Body of pancreas (tissue), 4 donors: Measurements from ENCODE around the gene DNAH8. TPM values are rescaled to one million over a fixed set of nuclear protein-coding genes. Genes with fewer than 3 reads are reported as not detected.

Experiments used
- ATAC-seq: fragments of 150-250 bp; one replicate; pipeline ENCODE4 v1.9.1; 2016
- DNase-seq, 4 donors: peaks; one replicate each; pipeline ENCODE4 v3.0.0-alpha.2; 2019
- H3K27ac ChIP-seq, 4 donors: fragments of 200-600 bp; sonication (generic); 1 replicate in 3 of 4; 2 replicates in 1 of 4; pipeline versions ENCODE4 v1.5.1 to v1.6.1; 2016 to 2019; ENCODE audit warnings: mild to moderate bottlenecking in 1 of 4, mixed read lengths in 1 of 4, moderate library complexity in 1 of 4
- H3K27me3 ChIP-seq, 2 donors: fragments of 200-600 bp; sonication (generic); one replicate each; pipeline ENCODE4 v1.6.0; 2016; ENCODE audit warnings: mild to moderate bottlenecking in 1 of 2
- H3K36me3 ChIP-seq, 2 donors: fragments of 200-600 bp; sonication (generic); replicated peaks in 1 of 2; 2 replicates each; pipeline ENCODE4 v1.5.1; 2016; ENCODE audit warnings: low read depth in 2 of 2; ENCODE audit not compliant: insufficient read depth in 1 of 2
- H3K4me1 ChIP-seq: fragments of 200-600 bp; sonication (generic); one replicate; pipeline ENCODE4 v1.6.0; 2016
- H3K4me3 ChIP-seq, 2 donors: fragments of 200-600 bp; sonication (generic); 1 replicate in 1 of 2; 2 replicates in 1 of 2; pipeline ENCODE4 v1.5.1; 2016 to 2019
- H3K9me3 ChIP-seq, 3 donors: fragments of 200-600 bp; sonication (generic); 1 replicate in 2 of 3; 2 replicates in 1 of 3; pipeline ENCODE4 v1.5.1; 2016
- POLR2A ChIP-seq, 3 donors: fragments of 450-650 bp; IDR thresholded peaks; one replicate each; pipeline ENCODE4 v1.6.1; 2016; ENCODE audit warnings: antibody characterized with exemption in 3 of 3, mild to moderate bottlenecking in 2 of 3
- WGBS, 2 donors: methylation state at CpG; one replicate each; pipeline ENCODE4 v1.1.5; 2017; 5-methylcytosine and 5-hydroxymethylcytosine counted together
- intact Hi-C: fragments of 100-400 bp; cut with DNase I; formaldehyde crosslinking; loops from one replicate; pipeline ENCODE4 v1.15.1; 2023
- total RNA-seq, 2 donors: library from RNA; depleted of rRNA; stranded (reverse); fragments of >200 nt; gene quantifications; one replicate each; pipeline ENCODE4 v1.1.0, GENCODE V29; 2016
- TF ChIP-seq, protein P1 (sequence below), 7 experiments: fragments of 450-650 bp in 4 of 7; fragments of 200-600 bp in 3 of 7; sonication (generic) in 3 of 7; IDR thresholded peaks; one replicate each; pipeline ENCODE4 v1.5.1; 2016 to 2019; ENCODE audit warnings: antibody characterized with exemption in 7 of 7

The DNAH8 gene
- total RNA-seq, 2 donors from 2014 or later, result not detected

DNA sequence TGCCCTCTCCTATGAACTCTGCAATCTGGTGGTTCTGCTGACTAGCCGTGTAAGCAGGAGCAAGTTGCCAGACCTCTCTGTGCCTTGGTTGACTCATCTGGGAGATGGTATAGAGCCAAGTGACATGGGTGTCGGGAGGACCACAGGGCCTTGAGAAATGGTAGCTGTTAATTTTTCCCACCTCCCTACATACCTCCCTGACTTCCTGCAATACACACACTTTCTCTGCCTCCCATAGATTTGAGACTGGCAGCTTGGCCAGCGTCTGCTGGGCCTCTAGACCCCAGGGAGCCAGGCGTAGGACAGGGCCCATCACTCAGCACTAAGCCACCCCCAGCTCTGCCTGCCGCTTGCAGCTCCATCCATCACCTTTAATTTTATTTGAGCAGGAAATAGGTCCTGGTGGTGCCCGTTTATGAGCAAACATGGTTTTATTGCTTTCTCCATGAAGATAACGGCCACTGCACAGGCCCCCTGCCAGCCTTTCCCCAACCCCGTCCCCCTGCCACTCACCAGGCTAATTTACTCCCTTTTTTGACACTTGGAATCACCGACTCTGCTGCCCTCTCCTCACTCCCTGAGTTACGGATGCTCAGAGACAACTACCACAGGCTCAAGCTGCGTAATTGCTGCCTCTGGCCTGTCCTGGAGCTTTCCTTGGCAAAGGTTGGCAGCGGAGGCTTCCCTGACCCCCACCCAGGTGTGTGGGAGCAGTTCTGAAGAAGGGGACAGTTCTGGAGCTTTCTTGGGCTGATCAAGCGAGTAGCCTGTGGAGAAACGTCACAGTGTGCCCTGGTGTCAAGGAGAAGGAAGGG is 344.6 kb downstream of the DNAH8 start:
- TF ChIP-seq, protein P1, sequence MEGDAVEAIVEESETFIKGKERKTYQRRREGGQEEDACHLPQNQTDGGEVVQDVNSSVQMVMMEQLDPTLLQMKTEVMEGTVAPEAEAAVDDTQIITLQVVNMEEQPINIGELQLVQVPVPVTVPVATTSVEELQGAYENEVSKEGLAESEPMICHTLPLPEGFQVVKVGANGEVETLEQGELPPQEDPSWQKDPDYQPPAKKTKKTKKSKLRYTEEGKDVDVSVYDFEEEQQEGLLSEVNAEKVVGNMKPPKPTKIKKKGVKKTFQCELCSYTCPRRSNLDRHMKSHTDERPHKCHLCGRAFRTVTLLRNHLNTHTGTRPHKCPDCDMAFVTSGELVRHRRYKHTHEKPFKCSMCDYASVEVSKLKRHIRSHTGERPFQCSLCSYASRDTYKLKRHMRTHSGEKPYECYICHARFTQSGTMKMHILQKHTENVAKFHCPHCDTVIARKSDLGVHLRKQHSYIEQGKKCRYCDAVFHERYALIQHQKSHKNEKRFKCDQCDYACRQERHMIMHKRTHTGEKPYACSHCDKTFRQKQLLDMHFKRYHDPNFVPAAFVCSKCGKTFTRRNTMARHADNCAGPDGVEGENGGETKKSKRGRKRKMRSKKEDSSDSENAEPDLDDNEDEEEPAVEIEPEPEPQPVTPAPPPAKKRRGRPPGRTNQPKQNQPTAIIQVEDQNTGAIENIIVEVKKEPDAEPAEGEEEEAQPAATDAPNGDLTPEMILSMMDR (IDR thresholded peaks at IDR 0.05), result no peak
- TF ChIP-seq POLR2A (IDR thresholded peaks at IDR 0.05), result no peak

DNA sequence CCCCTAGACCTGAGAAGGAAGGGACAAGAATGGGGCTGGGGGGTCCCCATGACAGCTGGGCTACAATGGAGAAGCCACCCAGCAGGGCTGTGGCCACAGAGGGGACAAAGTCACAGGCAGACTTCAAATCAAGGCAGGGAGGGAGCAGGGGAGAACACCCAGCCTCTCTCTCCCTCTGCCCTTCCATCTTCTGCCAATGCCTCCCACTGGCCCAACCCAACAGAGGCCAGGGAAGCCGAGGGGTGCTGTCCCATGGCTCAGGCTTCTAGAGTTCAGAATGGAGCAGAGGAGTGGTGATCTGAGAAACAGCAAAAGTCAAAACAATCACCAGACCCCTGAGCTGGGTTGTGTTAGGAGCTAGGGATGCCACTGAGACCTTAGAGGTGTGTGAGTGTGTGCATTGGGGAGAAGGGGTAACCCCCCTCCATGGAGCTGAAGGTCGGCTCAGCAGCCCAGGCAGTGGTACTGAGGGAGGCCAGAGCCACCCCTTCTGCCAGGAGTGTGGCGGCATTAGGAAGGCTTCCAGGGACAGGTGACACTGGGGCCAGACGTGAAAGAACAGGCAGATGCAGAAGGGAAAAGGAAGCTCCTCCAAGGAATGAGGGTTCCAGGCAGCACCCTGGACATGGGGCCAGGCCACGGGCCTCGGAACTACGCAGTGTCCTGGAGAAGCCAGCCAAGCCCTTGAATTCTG is 345.5 kb downstream of the DNAH8 start:
- Histone ChIP-seq H3K27me3 (no peaks in the 10 kb centered on the region), H3K36me3 (peaks cover 0 to 3% of the 10 kb centered on the region in 2 donors), H3K4me3 (no peak overlapping the region), H3K9me3 (no peaks in the 10 kb centered on the region), H3K27ac (no peak overlapping the region), H3K4me1 (peaks cover 2% of the 10 kb centered on the region)
- ATAC-seq, result no peak
- TF ChIP-seq, protein P1 (IDR thresholded peaks at IDR 0.05), result no peak
- no peak for TF ChIP-seq POLR2A (IDR thresholded peaks at IDR 0.05)
- 76 to 81% methylated on average over 7 of the region's 7 CpGs for WGBS, 2 donors
- DNase-seq, result no peak
- intact Hi-C loops, result no loop called here

More for the DNA sequence above, 344.6 kb downstream of the DNAH8 start:
- no peak for DNase-seq
- no peaks in the 10 kb centered on the region for H3K27me3 ChIP-seq
- no peak for ATAC-seq
- H3K27ac ChIP-seq, result no peak overlapping the region
- 67 to 69% methylated on average over 14 of the region's 14 CpGs for WGBS, 2 donors
- peaks cover 11% of the 10 kb centered on the region for H3K4me1 ChIP-seq
- H3K4me3 ChIP-seq, result no peak overlapping the region
- H3K9me3 ChIP-seq, result no peaks in the 10 kb centered on the region
- H3K36me3 ChIP-seq, result peaks cover 0 to 3% of the 10 kb centered on the region in 2 donors
- intact Hi-C loops, result no loop called here

DNA sequence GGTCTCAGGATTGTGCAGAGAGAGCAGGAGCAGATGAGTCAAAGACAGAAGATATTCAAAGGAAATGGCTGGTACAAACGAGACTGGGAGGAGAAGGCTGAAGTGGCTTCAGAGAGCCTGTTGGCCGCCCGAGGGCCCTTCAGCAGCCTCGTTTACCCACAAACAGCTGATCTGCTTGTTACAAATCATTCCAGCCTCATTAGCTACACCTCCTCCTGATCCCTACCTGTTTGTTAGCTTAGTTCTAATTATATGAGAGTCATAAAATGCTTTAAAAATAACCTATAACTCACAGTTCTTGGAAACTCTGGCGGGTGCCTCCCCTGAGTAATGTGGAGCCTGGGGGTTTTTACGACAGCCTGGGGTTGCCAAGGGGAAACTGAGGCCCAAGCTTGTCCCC is 346.1 kb downstream of the DNAH8 start:
- TF ChIP-seq, protein P1 (IDR thresholded peaks at IDR 0.05), result no peak
- TF ChIP-seq POLR2A (IDR thresholded peaks at IDR 0.05), result no peak
- H3K27me3 ChIP-seq, result no peaks in the 10 kb centered on the region
- H3K4me3 ChIP-seq, result no peak overlapping the region
- no peaks in the 10 kb centered on the region for H3K4me1 ChIP-seq
- H3K36me3 ChIP-seq, result peaks cover 0 to 3% of the 10 kb centered on the region in 2 donors
- ATAC-seq (no peak), DNase-seq (no peak)
- intact Hi-C loops, result no loop called here
- no peaks in the 10 kb centered on the region for H3K9me3 ChIP-seq
- H3K27ac ChIP-seq, result no peak overlapping the region
- 80 to 84% methylated on average over 6 of the region's 6 CpGs for WGBS, 2 donors

DNA sequence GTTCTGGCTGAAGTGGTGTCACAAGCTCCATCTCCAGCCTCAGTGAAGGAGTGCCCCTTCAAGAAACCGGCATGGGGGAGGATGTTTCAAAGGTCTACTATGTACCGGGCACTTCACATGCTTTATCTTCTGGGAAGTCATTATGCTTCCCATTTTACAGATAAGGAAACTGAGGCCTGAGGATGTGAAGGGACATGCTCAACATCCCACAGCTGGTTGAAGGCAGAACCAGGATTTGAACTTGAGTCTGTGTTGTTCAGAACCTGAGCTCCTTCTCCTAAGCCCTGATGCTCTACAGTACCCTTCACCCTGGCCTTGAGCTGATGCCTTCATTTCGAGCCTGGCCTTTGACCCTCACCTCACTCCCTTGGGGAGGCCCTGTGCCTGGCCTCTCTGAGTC is 346.5 kb downstream of the DNAH8 start:
- ATAC-seq, result no peak
- 79 to 100% methylated on average over 2 to 3 of the region's 3 CpGs for WGBS, 2 donors

More for the DNA sequence above, 346.5 kb downstream of the DNAH8 start:
- intact Hi-C loops, result no loop called here
- no peak overlapping the region for H3K27ac ChIP-seq
- no peaks in the 10 kb centered on the region for H3K9me3 ChIP-seq
- H3K27me3 ChIP-seq, result no peaks in the 10 kb centered on the region
- peaks cover 0 to 3% of the 10 kb centered on the region in 2 donors for H3K36me3 ChIP-seq
- H3K4me1 ChIP-seq, result no peaks in the 10 kb centered on the region
- no peak for DNase-seq
- TF ChIP-seq, protein P1 (IDR thresholded peaks at IDR 0.05), result no peak
- TF ChIP-seq POLR2A (IDR thresholded peaks at IDR 0.05), result no peak
- no peak overlapping the region for H3K4me3 ChIP-seq
